Activated CD8-positive, alpha-beta memory T cell treated with anti-CD3 and anti-CD28 coated beads for 48 hours (primary cell): ENCODE data around the gene ZBED1.
"Not testable (repeated sequence)": the region's sequence is repeated elsewhere in the genome, so short reads cannot be mapped to it uniquely, and the experiment has no call there.

Source experiments
- DNase-seq, 3 experiments: peaks; one replicate each; pipeline ENCODE4 v3.0.0-alpha.2; 2020; ENCODE audit warnings: low read depth in 2 of 3, low spot score in 2 of 3

ZBED1 gene

GRCh38 chrX:2477313-2477712 lies 23.5 kb downstream of the ZBED1 start:
- DNase-seq = not testable (repeated sequence)

DNA sequence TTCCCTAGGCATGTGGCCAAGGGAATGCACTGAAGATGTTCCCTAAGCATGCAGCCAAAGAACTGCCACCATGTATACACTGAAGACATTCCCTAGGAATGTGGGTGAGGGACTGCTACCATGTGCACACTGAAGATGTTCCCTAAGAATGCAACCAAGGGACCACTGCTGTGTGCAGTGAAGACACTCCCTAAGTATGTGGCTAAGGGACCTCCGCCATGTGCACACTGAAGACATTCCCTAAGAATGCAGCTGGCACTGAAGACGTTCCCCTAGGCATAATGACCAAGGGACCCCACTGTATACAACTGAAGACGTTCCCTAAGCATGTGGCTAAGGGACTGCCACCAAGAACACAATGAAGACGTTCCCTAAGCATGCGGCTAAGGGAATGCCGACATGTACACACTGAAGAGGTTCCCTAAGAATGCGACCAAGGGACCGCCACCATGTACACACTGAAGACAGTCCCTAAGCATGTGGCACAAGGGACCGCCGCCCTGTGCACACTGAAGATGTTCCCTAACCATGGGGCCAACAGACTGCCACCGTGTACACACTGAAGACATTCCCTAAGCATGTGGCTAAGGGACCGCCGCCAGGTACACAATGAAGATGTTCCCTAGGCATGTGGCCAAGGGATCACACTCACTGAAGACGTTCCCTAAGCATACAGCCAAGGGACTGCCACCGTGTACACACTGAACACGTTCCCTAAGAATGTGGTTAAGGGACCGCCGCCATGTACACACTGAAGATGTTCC lies 25.6 kb downstream of the ZBED1 start:
- no peak for DNase-seq

GRCh38 chrX:2474280-2474962 lies 26.4 kb downstream of the ZBED1 start:
- DNase-seq = no peak

DNA sequence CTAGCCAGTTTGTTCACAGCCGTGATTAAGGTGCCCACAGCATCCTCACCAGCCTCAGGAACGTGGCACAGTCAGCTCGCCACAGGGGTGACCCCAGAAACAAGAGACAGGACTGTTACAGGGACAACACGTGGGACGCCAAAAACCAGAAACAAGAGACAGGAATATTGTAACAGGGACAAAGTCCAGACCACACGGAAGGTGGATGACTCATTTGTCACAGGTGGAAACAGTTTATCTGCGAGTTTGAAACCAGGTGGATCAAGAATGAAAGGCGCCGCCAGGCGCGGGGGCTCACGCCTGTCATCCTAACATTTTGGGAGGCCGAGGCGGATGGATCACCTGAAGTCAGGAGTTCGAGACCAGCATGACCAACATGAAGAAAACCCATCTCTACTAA lies 27.7 kb downstream of the ZBED1 start:
- DNase-seq = not testable (repeated sequence)

- DNase-seq = no peak
These were observed 29.1 kb downstream of the ZBED1 start for GRCh38 chrX:2471641-2472040.

DNA sequence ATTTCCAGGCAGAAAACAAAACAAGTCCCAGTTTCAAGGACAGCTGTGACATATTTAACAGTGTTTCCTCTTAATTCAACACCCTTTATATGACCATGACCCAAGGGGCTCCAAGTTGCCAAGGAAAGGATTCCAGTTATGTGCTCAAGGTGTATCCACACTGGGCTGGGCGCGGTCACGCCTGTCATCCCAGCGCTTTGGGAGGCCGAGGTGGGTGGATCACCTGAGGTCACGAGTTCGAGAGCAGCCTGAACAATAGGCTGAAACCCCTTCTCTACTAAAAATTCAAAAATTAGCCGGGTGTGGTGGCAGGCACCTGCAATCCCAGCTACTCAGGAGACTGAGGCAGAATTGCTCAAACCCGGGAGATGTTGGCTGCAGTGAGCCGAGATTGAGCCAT lies 29.6 kb downstream of the ZBED1 start:
- not testable (repeated sequence) for DNase-seq

GRCh38 chrX:2469852-2470251 lies 30.9 kb downstream of the ZBED1 start:
- DNase-seq = not testable (repeated sequence)

DNA sequence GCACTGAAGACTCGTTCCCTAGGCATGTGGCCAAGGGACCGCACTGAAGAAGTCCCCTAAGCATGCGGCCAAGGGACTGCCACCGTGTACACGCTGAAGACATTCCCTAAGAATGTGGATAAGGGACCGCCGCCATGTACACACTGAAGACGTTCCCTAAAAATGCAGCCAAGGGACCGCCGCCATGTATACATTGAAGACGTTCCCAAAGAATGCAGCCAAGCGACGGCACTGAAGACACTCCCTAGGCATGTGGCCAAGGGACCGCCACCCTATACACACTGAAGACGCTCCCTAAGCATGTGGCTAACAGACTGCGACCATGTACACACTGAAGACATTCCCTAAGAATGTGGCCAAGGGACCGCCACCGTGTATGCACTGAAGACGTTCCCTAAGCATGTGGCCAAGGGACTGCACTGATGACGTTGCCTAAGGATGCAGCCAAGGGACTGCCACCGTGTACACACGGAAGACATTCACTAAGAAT lies 31.5 kb downstream of the ZBED1 start:
- DNase-seq = no peak

- no peak for DNase-seq
These were observed 32.2 kb downstream of the ZBED1 start for GRCh38 chrX:2468261-2469195.

- no peak for DNase-seq
These were observed 33.7 kb downstream of the ZBED1 start for GRCh38 chrX:2466876-2467656.

- DNase-seq = no peak
These were observed 36.1 kb downstream of the ZBED1 start for GRCh38 chrX:2464677-2465166.

DNA sequence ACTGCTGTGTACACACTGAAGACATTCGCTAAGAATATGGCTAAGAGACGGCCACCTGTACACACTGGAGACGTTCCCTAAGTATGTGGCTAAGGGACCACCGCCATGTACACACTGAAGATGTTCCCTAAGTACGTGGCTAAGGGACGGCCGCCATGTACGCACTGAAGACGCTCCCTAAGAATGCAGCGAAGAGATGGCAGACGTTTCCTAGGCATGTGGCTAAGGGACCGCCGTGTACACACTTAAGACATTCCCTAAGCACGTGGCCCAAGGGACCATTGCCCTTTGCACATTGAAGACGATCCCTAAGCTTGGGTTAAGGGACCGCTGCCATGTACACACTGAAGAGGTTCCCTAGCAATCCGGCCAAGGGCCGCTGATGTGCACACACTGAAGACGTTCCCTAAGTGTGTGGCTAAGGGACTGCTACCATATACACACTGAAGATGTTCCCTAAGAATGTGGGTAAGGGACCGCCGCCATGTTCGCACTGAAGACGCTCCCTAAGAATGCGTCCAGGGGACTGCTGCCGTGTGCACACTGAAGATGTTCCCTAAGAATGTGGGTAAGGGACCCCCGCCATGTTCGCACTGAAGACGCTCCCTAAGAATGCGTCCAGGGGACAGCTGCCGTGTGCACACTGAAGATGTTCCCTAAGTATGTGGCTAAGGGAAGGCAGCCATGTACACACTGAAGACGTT lies 36.7 kb downstream of the ZBED1 start:
- no peak for DNase-seq

GRCh38 chrX:2463481-2463880 lies 37.3 kb downstream of the ZBED1 start:
- DNase-seq = not testable (repeated sequence)

DNA sequence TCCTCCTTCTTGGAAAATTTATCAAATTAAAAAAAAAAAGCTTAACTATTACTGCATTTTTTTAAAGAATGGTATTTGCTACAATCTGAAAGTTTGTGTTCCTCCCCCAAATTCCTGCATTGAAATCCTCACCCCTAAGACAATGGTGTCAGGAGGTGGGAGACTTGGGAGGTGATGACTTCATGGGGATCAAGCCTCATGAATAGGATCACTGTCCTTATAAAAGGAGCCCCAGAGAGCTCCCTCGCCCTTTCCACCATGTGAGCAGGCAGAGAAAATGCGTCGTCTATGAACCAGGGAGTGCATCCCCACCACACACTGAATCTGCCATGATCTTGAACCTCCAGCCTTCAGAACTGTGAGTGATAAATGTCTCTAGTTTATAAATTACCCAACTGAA lies 38.0 kb downstream of the ZBED1 start:
- DNase-seq = no peak

DNA sequence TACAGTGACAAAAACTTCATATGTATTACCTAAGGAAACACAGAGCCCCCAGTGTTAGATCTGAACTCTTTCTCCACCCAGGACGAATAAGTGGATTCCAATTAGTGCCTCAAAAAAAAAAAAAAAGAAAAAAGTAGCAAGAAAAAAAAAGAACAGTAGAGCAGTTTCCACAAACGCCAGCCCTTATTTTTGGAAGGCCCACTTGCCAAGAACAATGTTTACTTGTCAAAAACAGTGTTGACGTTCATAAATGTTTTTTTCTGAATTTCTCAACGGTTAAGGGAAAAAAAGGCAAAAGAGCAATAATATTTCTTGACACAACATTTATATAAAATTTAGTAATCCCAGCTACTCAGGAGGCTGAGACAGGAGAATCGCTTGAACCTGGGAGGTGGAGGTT lies 38.7 kb downstream of the ZBED1 start:
- no peak for DNase-seq

GRCh38 chrX:2461711-2462016 lies 39.1 kb downstream of the ZBED1 start:
- DNase-seq = no peak

GRCh38 chrX:2460821-2461710 lies 39.7 kb downstream of the ZBED1 start:
- DNase-seq = not testable (repeated sequence)

DNA sequence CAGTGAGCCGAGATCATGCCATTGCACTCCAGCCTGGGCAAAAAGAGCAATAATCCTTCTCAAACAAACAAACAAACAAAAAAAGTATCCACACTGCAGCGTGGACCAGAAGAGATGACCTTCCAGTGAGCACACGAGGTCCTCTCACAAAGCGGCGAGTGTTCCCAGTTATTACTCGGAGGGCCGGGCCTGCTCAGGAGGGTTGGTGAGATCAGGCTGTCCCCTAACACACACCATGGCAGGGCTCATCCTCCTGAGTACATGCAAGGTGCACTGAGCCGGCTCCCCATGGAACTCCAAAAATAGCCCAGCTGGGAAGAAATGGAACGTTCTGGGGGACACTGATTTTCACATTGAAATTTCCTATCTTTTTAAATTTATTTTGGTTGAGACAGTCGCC lies 40.7 kb downstream of the ZBED1 start:
- not testable (repeated sequence) for DNase-seq

DNA sequence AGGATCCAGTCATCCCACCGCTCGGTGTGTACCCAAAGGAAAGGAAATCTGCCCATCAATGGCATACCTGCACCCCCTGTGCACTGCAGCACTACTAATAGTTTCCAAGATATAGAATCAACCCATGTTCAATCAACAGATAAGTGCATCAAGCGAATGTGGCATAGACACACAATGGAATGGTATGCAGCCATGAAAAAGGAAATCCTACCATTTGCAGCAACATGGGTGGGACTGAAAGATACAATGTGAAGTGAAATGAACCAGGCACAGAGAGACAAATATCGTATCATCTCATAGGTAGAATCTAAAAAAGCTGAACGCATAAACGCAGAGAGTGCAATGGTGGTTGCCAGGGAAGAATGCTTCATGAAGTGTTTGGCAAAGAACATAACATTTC lies 42.5 kb downstream of the ZBED1 start:
- DNase-seq = no peak
